ENCODE data around the gene TALDO1.

Gene TALDO1

GRCh38 chr11:802018-802617, 54.9 kb downstream of the TALDO1 start:
- DNase-seq = no peak

GRCh38 chr11:802693-803466, 55.6 kb downstream of the TALDO1 start:
- no peak for DNase-seq

DNA sequence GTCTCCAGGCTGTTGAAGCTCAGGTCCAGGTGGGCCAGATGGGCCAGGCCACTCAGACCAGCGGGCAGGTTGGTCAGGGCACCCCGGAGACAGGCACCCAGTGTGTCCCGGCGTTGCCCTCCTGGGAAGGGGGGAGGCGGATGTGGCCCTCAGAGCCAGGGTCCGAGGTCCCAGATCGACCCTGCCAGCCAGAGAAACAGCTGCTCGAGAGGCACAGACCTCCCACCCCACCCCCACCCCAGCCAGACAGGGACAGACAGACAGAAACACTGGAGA, 56.1 kb downstream of the TALDO1 start:
- DNase-seq = no peak

DNA sequence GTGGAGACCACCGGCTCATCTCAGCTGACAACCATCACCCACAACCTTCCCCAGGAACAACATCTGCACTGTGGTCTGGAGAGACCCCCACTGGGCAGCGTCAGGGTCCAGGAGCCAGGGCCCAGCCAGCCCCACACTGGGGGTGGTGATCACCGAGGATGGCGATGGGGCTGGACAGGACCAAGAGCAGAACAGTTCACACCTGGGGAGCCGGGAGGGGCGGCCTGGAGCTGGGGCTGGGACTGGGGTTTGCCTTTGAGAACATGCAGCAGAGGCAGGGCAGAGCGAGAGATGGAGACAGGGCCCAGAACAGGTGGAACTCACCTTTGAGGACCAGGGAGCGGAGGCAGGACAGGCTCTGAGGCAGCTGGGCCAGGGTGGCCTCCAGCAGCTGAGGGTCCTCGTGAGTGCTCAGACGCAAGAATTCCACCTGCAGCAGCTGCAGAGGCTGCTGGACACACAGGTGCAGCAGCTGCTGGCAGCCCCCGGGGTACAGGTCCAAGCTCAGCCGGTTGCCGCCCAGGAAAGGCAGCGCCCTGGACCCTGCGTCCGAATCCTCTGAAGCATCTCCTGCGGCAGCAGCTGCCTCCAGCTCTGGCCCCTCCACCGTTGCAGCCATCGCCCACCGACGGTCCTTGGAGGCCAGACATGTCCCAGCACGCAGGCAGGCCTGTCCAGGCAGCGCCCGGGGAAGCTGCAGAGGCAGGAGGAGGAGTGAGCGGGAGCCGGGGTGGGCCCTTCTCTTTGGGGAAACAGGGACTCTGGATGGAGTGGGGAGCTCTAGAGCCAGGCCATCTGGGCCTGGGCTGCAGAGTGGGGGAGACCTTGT, 56.7 kb downstream of the TALDO1 start:
- no peak for DNase-seq

GRCh38 chr11:804599-804964, 57.3 kb downstream of the TALDO1 start:
- no peak for DNase-seq

GRCh38 chr11:808427-809286, 61.4 kb downstream of the TALDO1 start:
- no peak for DNase-seq

- DNase-seq = peak; percentile 94
These were observed 62.2 kb downstream of the TALDO1 start, which contains the start of gene RPLP2 for GRCh38 chr11:809287-810039. TSS of gene RPLP2 (plus strand) at chr11:809967. CDS start at chr11:810235, 268 bp downstream.

DNA sequence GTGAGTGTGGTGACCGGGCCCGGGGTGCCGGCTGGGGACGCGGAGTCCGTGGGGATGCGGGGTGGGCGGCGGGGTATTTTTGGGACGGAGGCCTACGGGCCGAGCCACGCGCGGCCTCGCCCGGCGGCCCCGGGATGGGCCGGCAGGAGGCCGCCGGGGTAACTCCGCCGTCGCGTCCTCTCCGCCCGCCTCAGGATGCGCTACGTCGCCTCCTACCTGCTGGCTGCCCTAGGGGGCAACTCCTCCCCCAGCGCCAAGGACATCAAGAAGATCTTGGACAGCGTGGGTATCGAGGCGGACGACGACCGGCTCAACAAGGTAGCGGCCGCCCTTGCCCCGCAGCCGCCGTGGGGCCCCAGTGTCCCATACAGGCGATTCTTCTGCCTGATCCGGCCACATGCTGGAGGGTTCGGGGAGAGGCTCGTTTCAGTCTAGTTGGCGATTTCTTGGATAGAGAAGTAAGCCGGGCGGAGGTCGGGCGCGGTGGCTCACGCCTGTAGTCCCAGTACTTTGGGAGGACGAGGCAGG, 62.8 kb downstream of the TALDO1 start:
- DNase-seq = no peak

DNA sequence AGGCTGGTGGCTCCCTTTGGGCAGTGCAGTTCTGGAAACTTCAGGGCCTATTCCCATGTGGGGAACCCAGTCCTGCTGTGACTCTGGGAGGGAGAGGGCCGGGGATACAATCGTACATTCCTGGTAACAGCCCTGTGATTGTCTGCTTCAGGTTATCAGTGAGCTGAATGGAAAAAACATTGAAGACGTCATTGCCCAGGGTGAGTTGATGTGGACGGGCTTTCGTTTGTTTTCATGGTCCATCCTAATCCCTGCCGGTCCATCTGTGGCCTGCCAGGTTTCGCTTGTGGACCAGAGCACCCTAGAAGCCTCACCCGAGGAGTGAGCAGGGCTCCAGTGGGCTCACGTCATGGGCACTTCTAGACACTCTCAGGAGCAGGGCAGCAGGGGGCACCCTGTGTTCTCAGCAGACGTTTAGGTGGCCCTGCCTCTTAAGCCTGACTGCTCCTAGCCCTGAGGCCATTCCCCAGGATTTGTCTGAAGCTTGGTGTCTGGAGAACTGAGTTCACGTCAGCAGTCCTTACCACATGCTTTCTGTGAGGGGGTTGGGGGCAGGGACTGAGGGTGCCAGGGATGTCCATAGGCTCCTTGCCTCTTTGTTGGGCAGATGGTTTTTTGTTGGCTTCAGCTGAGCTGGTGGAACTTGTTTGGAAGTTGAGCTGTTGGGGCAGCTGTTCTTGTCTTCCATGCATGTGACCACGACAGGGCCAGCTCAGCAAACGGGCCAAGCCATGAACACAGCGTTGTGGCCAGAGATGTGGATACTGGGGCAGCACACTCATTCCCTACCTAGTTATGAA, 64.4 kb downstream of the TALDO1 start:
- no peak for DNase-seq

GRCh38 chr11:812390-812789, 65.1 kb downstream of the TALDO1 start:
- no peak for DNase-seq

DNA sequence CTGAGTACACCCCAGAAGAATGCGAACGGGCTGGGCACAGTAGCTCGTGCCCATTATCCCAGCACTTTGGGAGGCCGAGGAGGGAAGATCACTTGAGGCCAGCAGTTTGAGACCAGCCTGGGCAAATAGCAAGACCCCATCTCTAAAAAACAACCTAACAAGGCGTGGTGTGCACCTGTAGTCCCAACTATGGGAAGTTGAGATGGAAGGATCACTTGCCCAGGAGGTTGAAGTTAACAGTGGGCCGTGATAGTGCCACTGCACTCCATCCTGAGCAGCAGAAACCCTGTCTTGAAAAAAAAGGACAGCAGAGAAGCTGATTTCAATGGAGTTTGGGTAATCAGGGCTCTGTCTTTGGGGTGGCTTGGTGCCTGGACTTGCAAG, 65.8 kb downstream of the TALDO1 start:
- no peak for DNase-seq

GRCh38 chr11:813456-814096, 66.3 kb downstream of the TALDO1 start:
- no peak for DNase-seq

Measured in effector CD8-positive, alpha-beta T cell (primary cell).